ENCODE measurements around the gene AQP7.
"Not testable (repeated sequence)": the region's sequence is repeated elsewhere in the genome, so short reads cannot be mapped to it uniquely, and the experiment has no call there.

The AQP7 gene

GRCh38 chr9:33379666-33380389 lies 22.5 kb downstream of the AQP7 start:
- Histone ChIP-seq H3K27ac (ENCODE audit: low read length) (no peak overlapping the region), H3K36me3 (ENCODE audit: control insufficient read depth in 1 of 2, insufficient read depth in 2 of 2, low read length in 2 of 2) (no peaks in the 10 kb centered on the region), H3K9me3 (ENCODE audit: control insufficient read depth in 1 of 2, low read length in 2 of 2) (no peaks in the 10 kb centered on the region), H3K4me3 (ENCODE audit: low read depth in 1 of 2, low read length in 2 of 2) (no peak overlapping the region), H3K27me3 (ENCODE audit: low read depth, low read length) (no peaks in the 10 kb centered on the region), H3K4me1 (ENCODE audit: control insufficient read depth in 1 of 2, insufficient read depth in 2 of 2, low read length in 2 of 2) (peaks cover 0 to 13% of the 10 kb centered on the region in 2 donors)

GRCh38 chr9:33378121-33378795 lies 24.1 kb downstream of the AQP7 start:
- Histone ChIP-seq H3K27me3 (ENCODE audit: low read depth, low read length) (no peaks in the 10 kb centered on the region), H3K4me1 (ENCODE audit: control insufficient read depth in 1 of 2, insufficient read depth in 2 of 2, low read length in 2 of 2) (peaks cover 0 to 27% of the 10 kb centered on the region in 2 donors), H3K36me3 (ENCODE audit: control insufficient read depth in 1 of 2, insufficient read depth in 2 of 2, low read length in 2 of 2) (no peaks in the 10 kb centered on the region), H3K4me3 (ENCODE audit: low read depth in 1 of 2, low read length in 2 of 2) (no peak overlapping the region), H3K27ac (ENCODE audit: low read length) (no peak overlapping the region), H3K9me3 (ENCODE audit: control insufficient read depth in 1 of 2, low read length in 2 of 2) (no peaks in the 10 kb centered on the region)

- H3K27ac ChIP-seq (ENCODE audit: low read length), result no peak overlapping the region
Measured at GRCh38 chr9:33377089-33377715, 25.2 kb downstream of the AQP7 start.

GRCh38 chr9:33375841-33376321 lies 26.5 kb downstream of the AQP7 start:
- H3K4me3 ChIP-seq (ENCODE audit: low read depth in 1 of 2, low read length in 2 of 2), result no peak overlapping the region
- H3K9me3 ChIP-seq (ENCODE audit: control insufficient read depth in 1 of 2, low read length in 2 of 2), result no peaks in the 10 kb centered on the region
- H3K36me3 ChIP-seq (ENCODE audit: control insufficient read depth in 1 of 2, insufficient read depth in 2 of 2, low read length in 2 of 2), result peaks cover 11 to 16% of the 10 kb centered on the region in 2 donors
- H3K27me3 ChIP-seq (ENCODE audit: low read depth, low read length), result no peaks in the 10 kb centered on the region
- H3K4me1 ChIP-seq (ENCODE audit: control insufficient read depth in 1 of 2, insufficient read depth in 2 of 2, low read length in 2 of 2), result peaks cover 0 to 27% of the 10 kb centered on the region in 2 donors
- H3K27ac ChIP-seq (ENCODE audit: low read length), result no peak overlapping the region

More at GRCh38 chr9:33377089-33377715, 25.2 kb downstream of the AQP7 start:
- H3K4me1 ChIP-seq (ENCODE audit: control insufficient read depth in 1 of 2, insufficient read depth in 2 of 2, low read length in 2 of 2), result peaks cover 0 to 27% of the 10 kb centered on the region in 2 donors
- H3K27me3 ChIP-seq (ENCODE audit: low read depth, low read length), result no peaks in the 10 kb centered on the region
- H3K9me3 ChIP-seq (ENCODE audit: control insufficient read depth in 1 of 2, low read length in 2 of 2), result no peaks in the 10 kb centered on the region
- peaks cover 0 to 5% of the 10 kb centered on the region in 2 donors for H3K36me3 ChIP-seq (ENCODE audit: control insufficient read depth in 1 of 2, insufficient read depth in 2 of 2, low read length in 2 of 2)
- H3K4me3 ChIP-seq (ENCODE audit: low read depth in 1 of 2, low read length in 2 of 2), result no peak overlapping the region

GRCh38 chr9:33375238-33375840 lies 27.0 kb downstream of the AQP7 start:
- H3K27me3 ChIP-seq (ENCODE audit: low read depth, low read length), result no peaks in the 10 kb centered on the region
- no peak overlapping the region for H3K4me3 ChIP-seq (ENCODE audit: low read depth in 1 of 2, low read length in 2 of 2)

GRCh38 chr9:33374634-33375237 lies 27.6 kb downstream of the AQP7 start:
- Histone ChIP-seq H3K9me3 (ENCODE audit: control insufficient read depth in 1 of 2, low read length in 2 of 2) (no peaks in the 10 kb centered on the region), H3K27ac (ENCODE audit: low read length) (no peak overlapping the region), H3K36me3 (ENCODE audit: control insufficient read depth in 1 of 2, insufficient read depth in 2 of 2, low read length in 2 of 2) (peaks cover 22 to 27% of the 10 kb centered on the region in 2 donors), H3K27me3 (ENCODE audit: low read depth, low read length) (no peaks in the 10 kb centered on the region), H3K4me3 (ENCODE audit: low read depth in 1 of 2, low read length in 2 of 2) (no peak overlapping the region), H3K4me1 (ENCODE audit: control insufficient read depth in 1 of 2, insufficient read depth in 2 of 2, low read length in 2 of 2) (peaks cover 0 to 27% of the 10 kb centered on the region in 2 donors)

More at GRCh38 chr9:33375238-33375840, 27.0 kb downstream of the AQP7 start:
- H3K9me3 ChIP-seq (ENCODE audit: control insufficient read depth in 1 of 2, low read length in 2 of 2), result no peaks in the 10 kb centered on the region
- H3K27ac ChIP-seq (ENCODE audit: low read length), result no peak overlapping the region
- peaks cover 16 to 21% of the 10 kb centered on the region in 2 donors for H3K36me3 ChIP-seq (ENCODE audit: control insufficient read depth in 1 of 2, insufficient read depth in 2 of 2, low read length in 2 of 2)
- H3K4me1 ChIP-seq (ENCODE audit: control insufficient read depth in 1 of 2, insufficient read depth in 2 of 2, low read length in 2 of 2), result peaks cover 0 to 27% of the 10 kb centered on the region in 2 donors

GRCh38 chr9:33374190-33374589 lies 28.2 kb downstream of the AQP7 start:
- H3K27ac ChIP-seq (ENCODE audit: low read length), result no peak overlapping the region
- H3K4me1 ChIP-seq (ENCODE audit: control insufficient read depth in 1 of 2, insufficient read depth in 2 of 2, low read length in 2 of 2), result peaks cover 0 to 27% of the 10 kb centered on the region in 2 donors
- H3K36me3 ChIP-seq (ENCODE audit: control insufficient read depth in 1 of 2, insufficient read depth in 2 of 2, low read length in 2 of 2), result peaks cover 22 to 28% of the 10 kb centered on the region in 2 donors
- no peaks in the 10 kb centered on the region for H3K9me3 ChIP-seq (ENCODE audit: control insufficient read depth in 1 of 2, low read length in 2 of 2)
- no peak overlapping the region for H3K4me3 ChIP-seq (ENCODE audit: low read depth in 1 of 2, low read length in 2 of 2)
- H3K27me3 ChIP-seq (ENCODE audit: low read depth, low read length), result no peaks in the 10 kb centered on the region

- Histone ChIP-seq H3K36me3 (ENCODE audit: control insufficient read depth in 1 of 2, insufficient read depth in 2 of 2, low read length in 2 of 2) (peaks cover 27 to 37% of the 10 kb centered on the region in 2 donors), H3K9me3 (ENCODE audit: control insufficient read depth in 1 of 2, low read length in 2 of 2) (no peaks in the 10 kb centered on the region), H3K4me1 (ENCODE audit: control insufficient read depth in 1 of 2, insufficient read depth in 2 of 2, low read length in 2 of 2) (peaks cover 0 to 27% of the 10 kb centered on the region in 2 donors), H3K27me3 (ENCODE audit: low read depth, low read length) (no peaks in the 10 kb centered on the region), H3K4me3 (ENCODE audit: low read depth in 1 of 2, low read length in 2 of 2) (no peak overlapping the region), H3K27ac (ENCODE audit: low read length) (no peak overlapping the region)
Measured at GRCh38 chr9:33372900-33373299, 29.5 kb downstream of the AQP7 start.

GRCh38 chr9:33366979-33367480 lies 35.3 kb downstream of the AQP7 start:
- H3K9me3 ChIP-seq (ENCODE audit: control insufficient read depth in 1 of 2, low read length in 2 of 2), result no peaks in the 10 kb centered on the region
- H3K36me3 ChIP-seq (ENCODE audit: control insufficient read depth in 1 of 2, insufficient read depth in 2 of 2, low read length in 2 of 2), result peaks cover 58 to 67% of the 10 kb centered on the region in 2 donors
- no peak overlapping the region for H3K27ac ChIP-seq (ENCODE audit: low read length)
- H3K4me3 ChIP-seq (ENCODE audit: low read depth in 1 of 2, low read length in 2 of 2), result no peak overlapping the region
- H3K27me3 ChIP-seq (ENCODE audit: low read depth, low read length), result no peaks in the 10 kb centered on the region
- H3K4me1 ChIP-seq (ENCODE audit: control insufficient read depth in 1 of 2, insufficient read depth in 2 of 2, low read length in 2 of 2), result no peaks in the 10 kb centered on the region

- not testable (repeated sequence) for H3K27me3 ChIP-seq (ENCODE audit: low read depth, low read length); H3K9me3 ChIP-seq (ENCODE audit: control insufficient read depth in 1 of 2, low read length in 2 of 2); H3K4me1 ChIP-seq (ENCODE audit: control insufficient read depth in 1 of 2, insufficient read depth in 2 of 2, low read length in 2 of 2); H3K27ac ChIP-seq (ENCODE audit: low read length); H3K4me3 ChIP-seq (ENCODE audit: low read depth in 1 of 2, low read length in 2 of 2)
- H3K36me3 ChIP-seq (ENCODE audit: control insufficient read depth in 1 of 2, insufficient read depth in 2 of 2, low read length in 2 of 2), result peaks cover 38 to 49% of the 10 kb centered on the region in 2 donors
Measured at GRCh38 chr9:33364814-33365213, 37.6 kb downstream of the AQP7 start.
